SK-N-SH treated with all-trans-retinoic acid at 6 μM for 48 hours (cell line): Measurements from ENCODE around the gene NDUFB7.
"Not testable (repeated sequence)": the region's sequence is repeated elsewhere in the genome, so short reads cannot be mapped to it uniquely, and the experiment has no call there.

Source experiments
- ARNTL ChIP-seq: fragments of 450-650 bp; formaldehyde crosslinking; IDR thresholded peaks from 2 replicates; pipeline ENCODE4 v1.5.0; 2020; ENCODE audit warnings: low read depth, mild to moderate bottlenecking, moderate library complexity, borderline replicate concordance
- ESRRG ChIP-seq: fragments of 250-450 bp; sonication (Bioruptor Pico); IDR thresholded peaks from 2 replicates; pipeline ENCODE4 v1.6.1; 2021; ENCODE audit warnings: mild to moderate bottlenecking
- ISL1 ChIP-seq: fragments of 250-450 bp; sonication (Bioruptor Pico); IDR thresholded peaks from 2 replicates; pipeline ENCODE4 v2.1.2; 2022; ENCODE audit warnings: mild to moderate bottlenecking, moderate library complexity
- RARB ChIP-seq: fragments of 250-450 bp; sonication (Bioruptor Pico); IDR thresholded peaks from 2 replicates; pipeline ENCODE4 v1.8.0; 2021; ENCODE audit warnings: mild to moderate bottlenecking, moderate library complexity
- TOX ChIP-seq: fragments of 250-450 bp; sonication (Bioruptor Pico); IDR thresholded peaks from 2 replicates; pipeline ENCODE4 v1.8.0; 2021; ENCODE audit warnings: mild to moderate bottlenecking, moderate library complexity, borderline replicate concordance
- ZFP3 ChIP-seq: fragments of 250-450 bp; sonication (Bioruptor Pico); IDR thresholded peaks from 2 replicates; pipeline ENCODE4 v1.5.0; 2020; ENCODE audit warnings: mild to moderate bottlenecking, moderate library complexity
- ZNF8 ChIP-seq: fragments of 450-650 bp; formaldehyde crosslinking; IDR thresholded peaks from 2 replicates; pipeline ENCODE4 v1.5.0; 2020; ENCODE audit warnings: mild to moderate bottlenecking, moderate library complexity
- TF ChIP-seq, protein P1 (sequence below): fragments of 250-450 bp; sonication (Bioruptor Pico); IDR thresholded peaks from 2 replicates; pipeline ENCODE4 v1.5.1; 2020; ENCODE audit warnings: low read depth, mild to moderate bottlenecking, moderate library complexity

- TF ChIP-seq ESRRG (CRISPR knock-in tag); RARB; TOX (CRISPR knock-in tag); ISL1 (CRISPR knock-in tag); ARNTL (CRISPR knock-in tag); ZNF8; ZFP3 (CRISPR knock-in tag): not testable (repeated sequence)
- TF ChIP-seq, protein P1, sequence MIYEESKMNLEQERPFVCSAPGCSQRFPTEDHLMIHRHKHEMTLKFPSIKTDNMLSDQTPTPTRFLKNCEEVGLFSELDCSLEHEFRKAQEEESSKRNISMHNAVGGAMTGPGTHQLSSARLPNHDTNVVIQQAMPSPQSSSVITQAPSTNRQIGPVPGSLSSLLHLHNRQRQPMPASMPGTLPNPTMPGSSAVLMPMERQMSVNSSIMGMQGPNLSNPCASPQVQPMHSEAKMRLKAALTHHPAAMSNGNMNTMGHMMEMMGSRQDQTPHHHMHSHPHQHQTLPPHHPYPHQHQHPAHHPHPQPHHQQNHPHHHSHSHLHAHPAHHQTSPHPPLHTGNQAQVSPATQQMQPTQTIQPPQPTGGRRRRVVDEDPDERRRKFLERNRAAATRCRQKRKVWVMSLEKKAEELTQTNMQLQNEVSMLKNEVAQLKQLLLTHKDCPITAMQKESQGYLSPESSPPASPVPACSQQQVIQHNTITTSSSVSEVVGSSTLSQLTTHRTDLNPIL (CRISPR knock-in tag), result not testable (repeated sequence)
Measured at GRCh38 chr19:14541979-14542378, 29.9 kb downstream of the NDUFB7 start.
